Stimulated activated CD8-positive, alpha-beta memory T cell treated with anti-CD3 and anti-CD28 coated beads, Interleukin-7, amount 100 ng/mL, for 1 hour (primary cell): ENCODE data around the gene LRRC8E.
"Not testable (repeated sequence)": the region's sequence is repeated elsewhere in the genome, so short reads cannot be mapped to it uniquely, and the experiment has no call there.

Source experiments
- DNase-seq, 2 donors: peaks; one replicate each; pipeline ENCODE4 v3.0.0-alpha.2; 2020; ENCODE audit warnings: low read depth in 2 of 2

LRRC8E gene

DNA sequence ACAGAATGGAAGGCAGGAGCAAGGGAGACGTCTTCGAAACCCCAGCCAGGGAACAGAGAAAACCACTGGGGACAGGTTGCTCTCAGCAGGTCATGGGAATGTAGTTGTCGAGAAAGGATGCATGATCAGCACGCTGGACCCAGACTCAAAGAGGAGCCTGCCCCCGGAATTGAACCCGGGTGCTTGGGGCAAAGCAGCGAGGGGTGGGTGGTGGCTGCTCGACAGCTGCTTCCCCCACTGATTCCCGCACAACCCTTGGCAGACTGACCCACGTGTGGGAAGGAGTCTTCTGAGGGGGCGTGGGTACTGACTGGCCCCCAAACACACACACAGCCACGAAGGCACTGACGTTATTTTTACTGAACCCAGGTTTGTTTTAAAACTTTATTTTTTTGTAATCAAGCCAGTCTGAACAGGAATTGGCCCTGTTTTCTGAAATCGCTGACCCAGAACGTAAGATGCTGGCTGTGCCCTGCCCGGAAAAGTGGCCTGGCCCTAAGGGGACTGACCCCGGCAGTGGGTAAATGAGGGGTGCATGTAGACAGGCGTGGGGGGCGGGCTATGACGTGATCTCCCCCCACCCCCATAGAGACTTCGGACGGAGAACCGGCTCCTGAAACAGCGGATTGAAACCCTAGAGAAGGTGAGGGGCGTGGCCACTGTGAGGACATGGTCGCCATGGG lies 32.7 kb upstream of the LRRC8E start:
- no peak for DNase-seq

DNA sequence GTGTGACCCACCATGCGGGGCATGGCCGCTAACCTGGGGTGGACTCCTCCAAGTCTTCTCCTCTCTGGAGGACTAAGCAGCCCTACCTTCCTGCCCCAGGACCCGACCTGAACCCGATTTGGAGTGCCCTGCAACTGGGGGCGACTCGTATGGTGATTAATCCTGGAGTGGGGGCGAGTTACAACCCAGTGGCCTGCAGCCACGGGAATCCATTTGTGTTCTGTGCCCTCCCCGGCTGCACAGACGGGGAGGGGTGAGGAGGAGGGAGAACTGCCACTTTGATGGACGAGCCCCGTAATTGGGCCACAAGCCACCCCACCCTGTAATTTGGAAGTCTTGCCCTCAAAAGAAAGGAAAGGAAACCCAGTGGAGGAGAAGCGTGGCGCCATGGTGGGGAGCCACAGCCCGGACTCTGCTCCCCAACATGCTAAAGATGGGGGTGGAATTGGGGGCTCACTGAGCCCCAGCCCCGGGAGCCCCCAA lies 32.2 kb upstream of the LRRC8E start:
- no peak for DNase-seq

DNA sequence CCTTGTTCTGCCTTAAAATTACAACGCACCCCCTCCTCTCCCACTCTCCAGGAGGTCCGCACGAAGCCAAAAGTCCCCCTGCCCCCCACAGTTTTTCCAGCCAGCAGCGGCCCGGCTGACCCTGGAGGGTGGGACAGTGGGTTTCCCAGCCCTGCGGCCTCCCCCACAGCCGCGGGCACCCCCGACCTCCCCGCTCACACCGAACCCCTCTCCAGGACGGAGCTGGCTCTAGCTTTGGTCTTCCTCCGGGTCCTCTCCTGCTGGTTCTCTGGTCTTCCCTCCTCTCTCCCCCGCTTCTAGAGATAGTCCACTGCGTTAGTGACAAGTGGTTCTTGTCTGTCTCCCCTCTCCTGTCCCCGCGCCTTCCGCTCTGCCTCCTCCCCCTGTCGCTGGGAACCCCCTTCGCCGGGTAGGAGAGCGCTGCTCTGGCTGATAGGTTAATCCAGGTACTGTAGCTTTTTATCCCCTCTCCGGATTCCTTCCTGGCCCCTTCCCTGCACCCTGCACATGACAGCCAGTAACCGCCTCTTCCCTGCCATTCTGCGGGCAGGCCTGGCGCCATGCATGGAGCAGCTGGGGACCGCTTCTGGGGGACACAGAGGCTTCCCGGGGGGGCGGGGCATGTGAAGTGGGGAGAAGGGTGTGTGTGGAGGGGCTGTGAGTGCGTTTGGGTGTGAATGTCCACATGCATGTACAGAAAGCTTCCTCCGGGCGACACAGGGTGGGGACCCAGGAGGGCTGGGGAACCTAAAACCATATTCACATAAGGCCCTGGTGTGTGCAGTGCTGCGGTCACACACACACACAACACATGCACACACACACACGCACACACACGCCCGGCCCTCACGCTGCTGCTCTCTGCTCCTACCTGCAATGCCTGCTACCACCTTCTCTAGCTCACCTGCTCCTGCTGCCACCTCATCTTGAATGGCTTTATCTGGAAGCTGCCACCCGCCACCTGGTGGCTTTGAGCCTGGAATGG lies 31.3 kb upstream of the LRRC8E start:
- DNase-seq, result no peak

DNA sequence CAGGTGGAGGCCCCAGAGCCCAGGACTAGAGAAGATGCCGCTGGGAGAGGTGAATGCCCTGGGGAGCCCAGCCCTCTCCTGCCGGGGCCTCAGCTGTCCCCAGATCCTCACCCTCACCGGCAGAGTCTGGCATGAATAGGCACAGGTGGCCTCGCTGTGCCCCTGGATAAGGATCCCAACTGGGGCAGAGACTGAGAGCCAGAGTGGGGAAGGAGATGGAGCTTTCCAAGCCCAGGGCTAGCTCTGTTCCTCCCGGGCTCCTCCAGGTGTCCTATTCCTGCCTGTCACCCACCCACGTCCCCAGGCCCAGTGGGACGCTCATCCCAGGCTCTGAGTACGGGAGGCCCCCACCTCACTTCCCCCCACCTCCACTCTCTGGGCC lies 30.6 kb upstream of the LRRC8E start:
- DNase-seq, result no peak

DNA sequence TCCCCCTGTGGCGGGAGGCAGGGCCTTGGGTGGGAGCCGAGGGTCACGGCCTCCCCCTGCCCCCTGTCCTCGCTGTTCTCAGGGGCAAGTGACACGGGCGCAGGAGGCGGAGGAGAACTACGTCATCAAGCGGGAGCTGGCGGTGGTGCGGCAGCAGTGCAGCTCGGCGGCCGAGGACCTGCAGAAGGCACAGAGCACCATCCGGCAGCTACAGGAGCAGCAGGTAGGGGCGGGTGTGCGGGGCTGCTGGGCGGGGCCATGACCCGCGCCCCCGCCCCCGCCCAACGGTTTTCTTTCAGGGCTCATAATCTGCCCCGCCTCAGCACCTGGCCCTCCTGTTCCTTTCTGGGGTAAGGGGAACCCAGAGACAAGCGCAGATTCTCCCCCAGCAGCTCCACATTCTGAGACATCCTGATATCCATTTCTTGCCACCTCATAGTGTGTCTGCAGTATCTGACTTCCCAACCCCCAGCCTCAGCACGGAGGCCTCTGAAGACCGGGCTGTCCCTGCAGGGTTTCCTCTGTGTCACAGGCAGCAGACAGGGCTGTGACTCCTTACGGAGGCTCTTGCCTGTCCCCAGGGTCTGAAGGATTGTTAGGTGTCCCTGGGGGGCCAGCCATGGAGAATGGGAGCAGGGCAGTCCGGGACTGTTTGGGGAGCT lies 30.1 kb upstream of the LRRC8E start:
- no peak for DNase-seq

DNA sequence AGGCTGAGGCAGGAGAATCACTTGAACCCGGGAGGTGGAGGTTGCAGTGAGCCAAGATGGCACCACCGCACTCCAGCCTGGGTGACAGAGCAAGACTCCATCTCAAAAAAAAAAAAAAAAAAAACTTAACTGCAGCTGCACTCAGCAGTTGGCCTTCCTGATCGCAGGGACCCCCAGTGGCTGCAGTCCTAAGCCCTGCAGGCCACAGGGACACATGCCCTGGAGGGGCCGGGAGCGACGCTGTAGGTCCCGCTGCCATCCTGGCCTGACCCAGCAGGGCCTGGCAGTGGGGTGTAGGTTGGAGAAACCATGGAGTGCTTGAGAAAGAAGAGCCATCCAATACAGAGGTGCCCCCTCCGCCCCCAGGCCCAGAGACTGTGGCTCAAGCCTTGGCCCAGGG lies 29.2 kb upstream of the LRRC8E start:
- DNase-seq, result not testable (repeated sequence)

DNA sequence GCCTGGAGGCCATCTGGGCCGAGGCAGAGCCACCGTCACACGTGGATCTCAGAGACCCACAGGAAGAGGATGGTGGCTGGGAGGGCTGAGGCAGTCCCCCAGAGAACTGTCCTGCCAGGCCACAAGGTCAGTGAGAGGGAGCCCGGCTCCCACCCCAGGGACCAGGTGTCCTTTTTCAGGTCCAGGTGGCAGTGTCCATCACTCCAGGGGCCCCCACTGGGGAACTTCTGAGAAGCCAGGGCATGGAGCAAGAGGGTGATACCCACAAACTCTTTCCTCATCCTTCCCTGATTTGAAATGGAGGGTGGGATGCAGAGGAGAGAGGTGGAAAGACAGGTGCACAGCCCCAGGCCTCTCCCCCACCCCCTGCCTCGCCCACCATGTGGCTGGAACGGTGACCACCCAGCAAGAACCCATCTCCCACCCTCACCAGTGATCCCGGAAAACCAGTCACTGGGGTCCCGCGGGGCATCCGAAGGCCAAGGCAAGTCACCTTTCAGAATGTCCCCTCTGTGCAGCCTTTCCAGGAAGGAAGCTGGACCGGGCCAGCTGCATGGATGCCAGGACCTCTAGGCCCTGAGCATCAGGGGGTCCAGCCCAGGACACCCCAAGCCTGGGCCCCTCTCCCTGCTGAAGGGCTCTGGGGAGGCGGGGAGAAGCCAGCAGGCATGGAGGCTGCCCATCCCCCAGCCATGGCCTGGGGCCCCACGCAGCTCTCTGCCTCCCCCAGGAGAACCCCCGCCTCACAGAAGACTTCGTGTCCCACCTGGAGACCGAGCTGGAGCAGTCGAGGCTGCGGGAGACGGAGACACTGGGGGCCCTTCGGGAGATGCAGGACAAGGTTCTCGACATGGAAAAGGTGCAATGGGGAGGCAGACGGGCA lies 28.2 kb upstream of the LRRC8E start:
- DNase-seq, result no peak

DNA sequence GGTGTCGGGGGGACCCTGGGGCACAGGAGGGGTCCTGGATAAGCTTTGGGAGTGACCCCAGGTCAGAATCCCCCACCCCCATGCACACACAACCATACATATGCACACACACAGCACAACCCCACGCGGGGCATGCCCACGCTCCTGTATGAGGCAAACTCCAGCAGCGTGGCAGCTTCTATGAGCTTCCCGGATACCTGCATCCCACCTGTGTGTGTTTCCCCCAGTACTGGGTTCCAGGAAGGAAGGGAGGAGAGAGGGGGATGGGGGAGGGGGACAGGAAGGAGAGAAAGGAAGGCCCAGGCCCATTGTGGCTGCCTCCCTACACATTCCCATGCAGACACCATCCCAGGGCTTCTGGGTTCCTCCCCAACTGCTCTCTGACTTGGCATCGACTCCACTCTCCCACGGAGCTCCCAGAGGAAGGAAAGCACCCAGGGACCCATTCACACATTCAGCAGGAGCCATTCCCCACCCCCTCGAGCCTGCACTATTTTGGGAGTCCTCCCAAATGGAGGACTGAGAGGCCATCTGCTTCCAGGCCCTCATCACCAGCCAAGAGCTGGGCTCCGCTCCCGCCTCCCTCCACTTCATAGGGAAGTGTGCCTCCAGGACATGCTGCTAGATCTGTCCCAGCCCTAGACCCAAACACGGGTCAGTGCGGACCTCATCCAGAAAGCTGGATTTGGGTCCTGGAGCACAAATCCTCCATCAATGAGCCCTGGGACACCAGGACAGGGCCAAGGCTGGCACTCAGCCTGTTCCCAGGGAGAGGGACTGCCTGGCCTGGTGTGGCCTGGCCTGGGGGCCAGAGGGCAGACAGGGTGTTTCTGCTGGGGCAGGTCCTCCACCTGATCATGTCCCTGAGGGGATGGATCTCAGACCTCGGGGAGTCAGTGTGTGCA lies 27.3 kb upstream of the LRRC8E start:
- DNase-seq, result no peak

DNA sequence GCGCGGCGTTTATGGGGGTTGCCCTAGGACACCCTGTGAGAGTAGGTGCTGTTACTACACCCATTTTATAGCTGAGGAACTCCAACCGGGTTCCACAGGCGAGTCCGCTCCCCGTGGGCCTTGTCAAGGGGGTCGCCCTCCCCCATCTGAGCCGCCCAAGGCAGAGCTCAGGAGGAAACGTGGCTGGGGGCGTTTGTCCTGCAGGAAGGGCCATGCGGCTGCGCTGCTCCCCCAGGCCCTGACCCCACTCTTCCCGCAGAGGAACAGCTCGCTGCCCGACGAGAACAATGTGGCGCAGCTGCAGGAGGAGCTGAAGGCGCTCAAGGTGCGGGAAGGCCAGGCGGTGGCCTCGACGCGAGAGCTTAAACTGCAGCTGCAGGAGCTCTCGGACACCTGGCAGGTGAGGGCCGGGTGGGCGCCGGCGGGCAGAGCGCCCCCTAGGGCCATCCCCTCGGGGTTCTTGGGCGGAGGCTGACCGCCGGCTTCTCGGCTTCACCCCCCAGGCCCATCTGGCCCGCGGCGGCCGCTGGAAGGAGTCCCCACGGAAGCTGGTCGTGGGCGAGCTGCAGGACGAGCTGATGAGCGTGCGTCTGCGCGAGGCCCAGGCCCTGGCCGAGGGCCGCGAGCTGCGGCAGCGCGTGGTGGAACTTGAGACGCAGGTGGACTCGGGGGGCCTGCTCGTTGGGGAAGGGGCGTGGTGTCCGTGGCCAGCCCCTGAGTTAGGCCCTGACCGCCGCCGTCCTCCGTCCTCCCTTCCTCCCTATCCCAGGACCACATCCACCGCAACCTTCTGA lies 26.5 kb upstream of the LRRC8E start:
- no peak for DNase-seq

DNA sequence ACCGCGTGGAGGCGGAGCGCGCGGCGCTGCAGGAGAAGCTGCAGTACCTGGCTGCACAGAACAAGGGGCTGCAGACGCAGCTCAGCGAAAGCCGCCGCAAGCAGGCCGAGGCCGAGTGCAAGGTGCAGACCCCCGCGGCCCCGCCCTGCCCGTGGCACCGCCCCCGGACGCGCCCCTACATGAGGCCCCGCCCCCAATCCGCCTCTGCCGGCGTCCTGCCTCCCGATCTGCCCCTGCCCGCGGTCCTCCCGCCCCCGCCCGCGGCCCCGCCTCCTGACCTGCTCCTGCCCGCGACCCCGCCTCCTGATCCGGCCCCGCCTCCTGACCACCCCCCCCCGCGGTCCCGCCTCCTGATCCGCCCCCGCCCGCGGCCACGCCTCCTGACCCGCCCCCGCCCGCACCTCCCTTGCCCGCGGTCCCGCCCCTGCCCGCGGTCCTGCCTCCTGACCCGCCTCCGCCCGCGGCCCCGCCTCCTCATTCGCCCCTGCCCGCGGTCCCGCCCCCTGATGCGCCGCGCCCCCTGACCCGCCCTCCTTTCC lies 25.8 kb upstream of the LRRC8E start:
- peak; percentile 29 to 32 for DNase-seq

DNA sequence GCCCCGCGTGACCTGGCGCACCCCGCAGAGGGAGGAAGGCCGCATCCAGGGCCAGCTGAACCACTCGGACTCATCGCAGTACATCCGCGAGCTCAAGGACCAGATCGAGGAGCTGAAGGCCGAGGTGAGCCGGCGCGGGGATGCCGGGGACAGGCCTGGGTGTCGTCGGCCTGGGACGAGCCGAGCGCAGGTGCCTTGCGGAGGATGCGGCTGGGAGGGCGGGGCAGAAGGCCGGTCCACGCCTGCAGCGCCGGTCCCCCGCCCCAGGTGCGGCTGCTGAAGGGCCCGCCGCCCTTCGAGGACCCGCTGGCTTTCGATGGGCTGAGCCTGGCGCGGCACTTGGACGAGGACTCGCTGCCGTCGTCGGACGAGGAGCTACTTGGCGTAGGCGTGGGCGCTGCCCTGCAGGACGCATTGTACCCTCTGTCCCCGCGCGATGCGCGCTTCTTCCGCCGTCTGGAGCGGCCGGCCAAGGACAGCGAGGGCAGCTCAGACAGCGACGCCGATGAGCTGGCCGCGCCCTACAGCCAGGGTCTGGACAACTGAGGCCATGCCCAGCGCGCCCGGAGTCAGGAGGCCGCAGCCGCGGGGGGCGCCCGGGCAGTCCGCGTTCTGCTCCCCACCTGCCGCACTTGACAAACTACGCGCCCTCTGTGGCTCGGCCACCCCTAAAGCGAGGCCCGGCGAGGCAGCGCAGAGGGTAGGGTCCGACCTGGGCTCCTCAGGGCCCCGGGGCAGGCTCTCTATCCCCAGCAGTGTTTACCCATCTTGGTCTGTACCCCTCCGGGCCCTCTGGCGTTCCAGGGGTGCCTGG lies 24.9 kb upstream of the LRRC8E start:
- DNase-seq, result no peak

DNA sequence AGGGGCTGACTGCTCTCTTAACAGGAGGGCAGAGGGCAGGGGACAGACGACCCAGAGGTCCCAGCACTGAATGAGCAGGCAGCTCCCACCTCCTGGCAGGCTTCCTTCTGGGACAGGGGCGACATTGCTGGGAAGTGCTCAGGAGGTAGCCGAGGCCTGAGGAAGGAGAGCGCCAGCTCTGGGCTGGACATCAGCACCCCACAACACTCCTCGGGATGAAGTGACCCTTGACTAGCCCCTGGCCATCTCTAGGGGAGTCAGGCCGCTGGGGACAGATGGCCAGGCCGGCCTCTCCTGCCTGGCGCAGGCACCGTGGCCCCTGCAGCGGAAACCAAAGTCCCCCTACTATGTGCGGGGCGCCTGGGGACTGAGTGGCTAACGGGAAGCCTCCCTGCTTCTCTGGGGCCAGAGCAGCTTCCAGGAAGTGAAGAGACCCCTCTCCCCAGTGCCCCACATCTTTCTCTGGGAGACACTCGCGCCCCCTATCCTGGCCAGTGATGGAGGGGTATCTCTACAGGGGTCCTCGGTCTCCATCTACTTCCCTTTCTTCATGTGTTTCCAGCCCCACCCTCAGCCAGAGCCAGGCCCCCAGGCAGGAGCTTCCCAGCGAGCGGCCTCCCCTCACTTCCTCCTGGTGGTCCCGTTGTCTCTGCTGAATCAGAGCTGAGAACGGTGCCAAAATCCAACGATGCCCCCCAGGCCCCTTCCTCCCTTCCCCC lies 24.2 kb upstream of the LRRC8E start:
- no peak for DNase-seq

DNA sequence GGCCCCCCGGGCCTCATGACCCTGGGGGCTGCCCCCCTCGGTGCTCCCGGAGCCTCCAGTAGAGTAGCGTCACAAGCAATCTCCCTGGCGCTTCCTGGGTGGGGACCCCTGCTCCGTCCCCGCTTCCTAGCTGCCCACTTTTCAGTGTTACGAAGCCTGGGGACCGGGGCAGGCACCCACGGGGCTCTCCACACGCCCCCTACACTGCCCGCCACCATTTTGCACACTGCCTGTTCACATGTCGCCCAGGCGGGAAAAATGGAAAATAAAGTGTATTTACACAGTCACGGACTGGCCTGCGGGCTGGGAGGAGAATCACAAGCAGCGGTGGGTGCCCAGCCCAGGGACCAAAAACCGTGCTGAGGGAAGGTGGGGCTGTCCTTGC lies 23.6 kb upstream of the LRRC8E start:
- no peak for DNase-seq

DNA sequence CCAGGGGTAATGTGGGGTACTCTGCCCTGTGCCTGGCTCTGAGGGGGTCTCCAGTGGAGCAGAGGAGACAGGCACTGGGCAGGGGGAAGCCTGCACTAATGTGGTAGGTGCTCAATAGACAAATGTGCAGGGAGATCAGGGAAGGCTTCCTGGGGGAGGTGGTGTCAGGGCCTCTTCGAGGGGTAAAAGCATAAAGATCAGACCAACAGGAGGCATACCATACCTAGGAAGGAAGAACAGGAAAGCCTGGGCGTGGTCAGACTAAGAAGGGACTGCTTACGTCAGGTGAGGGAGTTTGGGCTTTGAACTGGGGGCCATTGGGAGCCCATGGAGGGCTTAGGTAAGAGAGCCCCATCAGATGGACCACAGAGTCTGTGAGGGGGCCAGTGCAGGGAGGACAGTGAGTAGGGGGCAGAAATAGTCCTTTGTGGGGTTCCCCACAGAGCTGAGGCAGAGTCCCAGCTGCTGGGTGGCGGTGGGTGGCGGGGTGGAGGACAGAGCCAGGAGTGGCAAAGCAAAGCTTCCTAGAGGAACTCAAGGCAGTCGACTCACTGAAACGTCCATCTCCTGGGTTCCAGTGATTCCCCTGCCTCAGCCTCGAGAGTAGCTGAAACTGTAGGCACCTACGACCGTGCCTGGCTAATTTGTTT lies 22.9 kb upstream of the LRRC8E start:
- DNase-seq, result no peak

DNA sequence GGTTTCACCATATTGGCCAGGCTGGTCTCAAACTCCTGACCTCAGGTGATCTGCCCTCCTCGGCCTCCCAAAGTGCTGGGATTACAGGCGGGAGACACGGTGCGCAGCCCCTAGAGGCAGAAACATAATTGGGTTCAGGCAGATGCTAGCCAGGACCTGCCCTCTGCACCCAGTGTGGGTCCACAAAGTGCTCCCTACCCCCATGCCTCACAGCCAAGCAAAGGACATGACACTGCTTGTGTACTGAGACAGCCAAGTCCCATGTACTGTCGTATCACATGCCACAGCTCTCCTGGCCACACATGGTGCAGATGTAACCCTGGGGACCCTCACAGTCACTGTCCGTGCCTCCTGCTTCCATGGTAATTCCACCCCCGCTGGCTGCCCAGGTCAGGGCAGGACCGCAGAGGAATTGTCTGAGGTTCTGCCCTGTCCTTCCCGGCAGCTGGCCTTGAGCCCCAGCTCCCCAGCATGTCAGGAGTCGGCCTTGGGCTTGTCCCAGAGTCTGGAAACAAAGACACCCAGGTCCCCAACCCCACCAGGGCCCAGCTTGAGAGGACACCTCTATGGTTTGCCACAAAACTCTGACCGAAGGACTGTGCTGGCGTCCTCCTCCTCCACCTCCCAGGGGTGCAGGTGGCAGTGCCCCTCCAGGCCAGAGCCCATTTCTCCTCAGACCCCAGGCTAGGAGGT lies 21.8 kb upstream of the LRRC8E start:
- no peak for DNase-seq

DNA sequence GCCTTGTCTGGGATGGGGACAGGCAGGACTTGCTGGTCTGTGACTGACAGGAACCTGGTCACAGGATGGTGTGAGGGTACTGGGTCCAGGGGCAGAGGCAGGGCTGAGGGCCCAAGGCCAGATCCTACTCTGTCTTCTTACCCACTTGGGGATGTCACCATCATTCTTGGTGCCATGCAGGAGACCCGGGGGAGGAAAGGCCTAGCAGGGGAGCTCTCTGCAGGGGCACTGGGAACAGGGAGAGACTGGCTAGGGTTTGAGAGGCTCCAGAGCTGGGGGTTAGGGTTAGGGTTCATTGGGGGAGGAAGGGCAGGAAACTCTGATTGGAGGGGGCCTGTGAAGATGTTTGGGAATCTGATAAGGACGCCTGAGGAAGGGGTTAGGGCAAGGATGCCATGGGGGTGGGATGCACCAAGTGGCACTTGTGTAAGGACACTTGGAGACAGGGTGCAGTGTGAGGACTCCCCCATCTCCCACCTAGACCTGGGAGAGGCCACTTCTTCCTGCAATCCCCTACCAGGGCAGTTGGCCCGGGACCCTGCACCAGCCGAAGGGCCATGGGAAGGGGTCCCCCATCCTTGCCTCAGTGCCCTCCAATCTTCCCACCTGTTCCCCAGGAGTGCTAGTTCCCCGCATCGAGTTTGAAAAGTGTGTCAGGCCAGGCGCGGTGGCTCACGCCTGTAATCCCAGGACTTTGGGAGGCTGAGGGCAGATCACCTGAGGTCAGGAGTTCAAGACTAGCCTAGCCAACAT lies 21.0 kb upstream of the LRRC8E start:
- no peak for DNase-seq
